ENCODE results near the gene MAML3. TPM values are rescaled to one million over a fixed set of nuclear protein-coding genes. Genes with fewer than 3 reads are reported as not detected.

The MAML3 gene
- total RNA-seq, 1 donor, result 6.5 TPM

DNA sequence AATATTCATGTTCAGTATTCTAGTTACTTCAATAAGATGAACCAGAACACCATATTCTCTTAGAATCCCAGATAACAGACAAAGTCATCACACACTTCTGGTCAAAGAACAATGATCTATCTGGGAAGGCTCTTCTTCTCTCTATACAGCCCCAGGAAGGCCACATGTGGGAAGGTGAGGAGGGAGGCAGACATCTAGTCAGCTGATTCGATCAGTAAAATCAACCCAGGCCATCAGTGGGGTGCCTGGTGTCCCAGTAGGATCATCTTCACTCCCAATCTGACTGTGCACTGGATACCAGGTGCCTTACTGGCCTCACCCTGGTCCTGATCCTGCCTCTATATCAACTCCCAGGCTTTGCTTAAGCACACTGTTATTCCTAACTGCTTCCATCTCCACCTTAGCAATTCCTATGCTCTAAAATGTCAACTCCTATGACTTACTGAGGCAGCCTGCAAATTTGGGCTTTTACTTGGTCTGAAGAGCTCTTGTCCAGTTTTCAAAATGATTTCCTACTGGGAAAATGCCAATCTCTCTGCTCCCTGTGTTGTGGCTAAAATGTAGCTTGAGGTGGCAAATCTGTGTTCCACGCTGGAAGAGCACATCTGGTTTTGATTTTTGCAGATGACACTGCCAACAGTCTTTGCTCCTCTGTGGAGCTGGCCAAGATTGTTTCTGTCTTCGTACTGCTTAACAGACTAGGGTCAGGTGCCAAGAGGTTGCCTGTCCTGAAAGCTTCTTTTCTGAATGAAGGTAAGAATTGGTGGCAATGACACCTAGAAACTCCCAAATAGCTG lies 359.6 kb downstream of the MAML3 start:
- peak; percentile 31 for DNase-seq (ENCODE audit: low read depth)
- TF ChIP-seq, protein P1, sequence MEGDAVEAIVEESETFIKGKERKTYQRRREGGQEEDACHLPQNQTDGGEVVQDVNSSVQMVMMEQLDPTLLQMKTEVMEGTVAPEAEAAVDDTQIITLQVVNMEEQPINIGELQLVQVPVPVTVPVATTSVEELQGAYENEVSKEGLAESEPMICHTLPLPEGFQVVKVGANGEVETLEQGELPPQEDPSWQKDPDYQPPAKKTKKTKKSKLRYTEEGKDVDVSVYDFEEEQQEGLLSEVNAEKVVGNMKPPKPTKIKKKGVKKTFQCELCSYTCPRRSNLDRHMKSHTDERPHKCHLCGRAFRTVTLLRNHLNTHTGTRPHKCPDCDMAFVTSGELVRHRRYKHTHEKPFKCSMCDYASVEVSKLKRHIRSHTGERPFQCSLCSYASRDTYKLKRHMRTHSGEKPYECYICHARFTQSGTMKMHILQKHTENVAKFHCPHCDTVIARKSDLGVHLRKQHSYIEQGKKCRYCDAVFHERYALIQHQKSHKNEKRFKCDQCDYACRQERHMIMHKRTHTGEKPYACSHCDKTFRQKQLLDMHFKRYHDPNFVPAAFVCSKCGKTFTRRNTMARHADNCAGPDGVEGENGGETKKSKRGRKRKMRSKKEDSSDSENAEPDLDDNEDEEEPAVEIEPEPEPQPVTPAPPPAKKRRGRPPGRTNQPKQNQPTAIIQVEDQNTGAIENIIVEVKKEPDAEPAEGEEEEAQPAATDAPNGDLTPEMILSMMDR (IDR thresholded peaks at IDR 0.05; ENCODE audit: insufficient read depth, low read depth, low read length), result no peak
- no peak overlapping the region for H3K4me3 ChIP-seq (ENCODE audit: low read depth, low read length)

DNA sequence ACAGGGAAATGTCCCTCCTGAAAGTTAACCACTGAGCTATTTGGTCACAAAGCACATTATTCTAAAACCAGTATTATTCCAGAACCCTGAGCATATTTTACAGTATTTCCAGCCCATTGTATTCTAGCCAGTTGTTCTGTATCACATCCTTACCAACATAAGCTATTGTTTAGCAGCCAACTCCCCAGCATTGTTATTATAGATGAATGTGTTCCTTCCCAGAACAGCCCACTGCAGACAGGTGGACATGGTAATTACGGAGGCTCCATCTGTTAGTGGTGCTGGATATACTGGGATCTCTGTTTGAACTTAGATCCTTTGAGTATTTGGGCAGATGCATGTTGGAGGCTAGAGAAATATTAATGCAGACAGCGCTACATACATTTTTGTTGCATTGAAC lies 362.3 kb downstream of the MAML3 start:
- DNase-seq (ENCODE audit: low read depth), result no peak
- TF ChIP-seq, protein P1 (IDR thresholded peaks at IDR 0.05; ENCODE audit: insufficient read depth, low read depth, low read length), result no peak
- no peak overlapping the region for H3K4me3 ChIP-seq (ENCODE audit: low read depth, low read length)

DNA sequence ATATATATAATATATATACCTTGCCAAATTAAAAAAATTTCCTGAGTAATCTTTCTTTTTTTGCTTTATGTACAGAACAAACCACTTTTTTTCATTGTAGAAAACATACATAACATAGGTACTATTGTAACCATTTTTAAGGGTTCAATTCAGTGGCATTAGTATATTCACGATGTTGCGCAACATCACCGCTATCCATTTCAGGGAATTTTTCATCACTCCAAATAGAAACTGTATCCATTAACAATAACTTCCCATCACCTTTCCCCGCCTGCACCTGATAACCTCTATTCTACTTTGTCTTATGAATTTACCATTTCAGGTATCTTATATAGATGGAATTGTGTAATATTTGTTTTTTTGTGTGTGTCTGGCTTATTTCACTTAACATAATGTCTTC lies 363.7 kb downstream of the MAML3 start:
- H3K4me3 ChIP-seq (ENCODE audit: low read depth, low read length), result no peak overlapping the region
- DNase-seq (ENCODE audit: low read depth), result no peak
- TF ChIP-seq, protein P1 (IDR thresholded peaks at IDR 0.05; ENCODE audit: insufficient read depth, low read depth, low read length), result no peak

DNA sequence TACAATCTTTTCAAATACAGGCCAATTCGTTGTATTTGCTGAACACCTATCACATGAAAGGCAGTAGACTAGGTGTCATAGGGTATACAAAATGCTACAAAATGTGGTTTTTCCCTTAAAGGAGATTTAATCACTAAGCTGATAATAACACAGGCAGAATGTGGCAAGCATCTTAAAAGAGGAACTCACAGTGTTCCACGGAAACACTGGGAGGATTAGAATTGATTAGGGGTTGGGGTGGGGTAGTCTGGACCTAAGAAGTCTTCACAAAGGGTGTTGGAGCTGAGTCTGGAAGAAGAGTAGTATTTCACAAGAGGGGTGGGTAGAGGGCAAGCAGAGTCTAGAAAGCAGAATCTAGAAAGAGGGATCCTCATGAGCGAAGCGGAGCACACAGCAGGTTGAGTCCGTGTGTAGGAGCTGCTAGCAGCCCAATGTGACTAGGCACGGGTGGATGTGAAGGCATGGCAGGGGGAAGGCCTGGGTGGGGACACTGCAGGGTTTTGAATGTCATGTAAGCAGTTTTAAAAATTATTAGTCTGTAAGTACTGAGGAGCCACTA lies 364.8 kb downstream of the MAML3 start:
- DNase-seq (ENCODE audit: low read depth), result no peak
- TF ChIP-seq, protein P1 (IDR thresholded peaks at IDR 0.05; ENCODE audit: insufficient read depth, low read depth, low read length), result no peak
- no peak overlapping the region for H3K4me3 ChIP-seq (ENCODE audit: low read depth, low read length)

DNA sequence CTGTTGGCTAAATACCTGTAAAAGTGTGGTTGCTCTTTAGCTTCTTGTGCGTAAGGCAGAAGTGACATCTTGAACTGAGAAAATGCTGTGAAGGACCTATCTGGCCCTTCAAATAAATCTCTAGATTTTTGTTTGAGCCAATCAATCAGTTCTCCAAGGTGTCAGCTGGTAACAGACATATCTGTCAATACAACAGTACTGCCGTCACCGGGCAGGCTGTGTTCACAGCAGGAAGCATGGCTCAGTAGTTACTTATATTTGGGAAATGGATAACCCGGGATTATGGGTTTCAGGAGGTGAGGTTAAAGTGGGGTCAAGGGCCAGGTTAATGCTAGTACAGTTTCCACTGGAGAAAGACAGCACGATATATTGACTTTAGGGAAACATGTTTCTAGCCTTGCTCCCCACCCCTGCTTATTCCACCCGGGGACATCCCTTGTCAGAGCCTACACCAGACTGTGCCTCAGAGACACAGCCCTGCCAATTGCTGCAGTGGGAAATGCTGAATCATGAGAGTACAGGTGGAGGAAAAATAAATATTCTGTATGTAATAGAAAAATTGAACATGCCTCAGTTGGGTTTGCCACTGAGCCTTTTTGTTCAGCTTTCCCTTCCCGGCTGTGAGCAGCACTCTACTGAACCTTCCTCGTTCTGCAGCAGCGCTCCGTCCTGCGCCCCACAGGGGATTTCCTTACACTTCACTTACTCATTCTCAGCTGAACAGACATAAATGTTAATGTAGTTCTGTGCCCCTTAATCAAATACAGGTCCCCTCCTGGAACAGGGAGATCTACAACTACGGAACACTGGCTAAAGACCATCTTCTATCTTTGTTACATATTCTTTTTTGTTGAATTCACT lies 367.3 kb downstream of the MAML3 start:
- no peak overlapping the region for H3K4me3 ChIP-seq (ENCODE audit: low read depth, low read length)
- TF ChIP-seq, protein P1 (IDR thresholded peaks at IDR 0.05; ENCODE audit: insufficient read depth, low read depth, low read length), result no peak
- DNase-seq (ENCODE audit: low read depth), result no peak

DNA sequence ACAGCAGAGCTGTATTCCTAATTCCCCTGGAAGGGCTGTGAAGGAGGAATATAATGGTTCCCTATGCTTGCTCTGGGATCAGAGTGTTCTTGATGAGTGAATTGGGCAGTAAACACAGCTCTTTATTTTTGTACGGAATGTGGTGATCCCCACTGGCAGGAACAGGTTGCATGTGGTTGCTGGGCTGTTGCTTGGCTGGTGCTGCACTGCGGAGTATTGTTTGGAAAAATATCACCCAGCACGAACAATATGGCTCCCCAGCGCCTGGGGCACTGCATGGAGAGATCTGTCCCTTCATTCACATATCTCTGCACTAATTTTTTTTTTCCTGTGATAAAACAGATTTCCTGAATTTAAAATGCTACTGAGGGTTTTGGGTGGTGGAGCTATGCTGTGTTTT lies 368.6 kb downstream of the MAML3 start:
- TF ChIP-seq, protein P1 (IDR thresholded peaks at IDR 0.05; ENCODE audit: insufficient read depth, low read depth, low read length), result no peak
- H3K4me3 ChIP-seq (ENCODE audit: low read depth, low read length), result no peak overlapping the region
- no peak for DNase-seq (ENCODE audit: low read depth)

Measured in fibroblast of villous mesenchyme (primary cell).